Middle frontal gyrus (tissue), 1 donor: ENCODE data around the gene CACNA1C.

Experiments
- DNase-seq: peaks from one replicate; pipeline ENCODE4 v3.0.0-alpha.2; 2015; ENCODE audit warnings: low spot score; ENCODE audit errors: extremely low spot score

CACNA1C gene

GRCh38 chr12:2169489-2169888 is 116.7 kb downstream of the CACNA1C start:
- no peak for DNase-seq

- no peak for DNase-seq
These were observed 117.2 kb downstream of the CACNA1C start for GRCh38 chr12:2169940-2170339.

DNA sequence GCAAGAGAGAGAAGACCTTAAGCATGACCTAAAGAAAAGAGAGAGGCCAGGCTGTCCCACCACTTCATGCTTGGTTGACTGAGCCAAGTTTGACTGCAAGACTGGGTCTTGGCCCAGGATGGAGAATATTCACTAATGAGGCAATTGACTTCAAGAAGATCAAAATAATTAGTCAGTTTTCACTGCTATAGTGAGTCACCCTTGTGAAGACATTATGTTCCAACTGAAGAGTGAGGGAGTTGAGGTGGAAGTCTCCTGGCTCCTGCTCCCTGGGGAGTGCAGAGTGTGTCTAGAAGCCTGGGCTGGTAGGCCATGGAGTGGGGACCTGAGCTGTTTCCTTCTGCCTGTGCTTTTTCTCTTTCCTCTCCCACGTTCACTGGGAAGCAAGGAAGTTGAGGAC is 117.6 kb downstream of the CACNA1C start:
- DNase-seq, result no peak

GRCh38 chr12:2171672-2172426 is 119.1 kb downstream of the CACNA1C start:
- no peak for DNase-seq

DNA sequence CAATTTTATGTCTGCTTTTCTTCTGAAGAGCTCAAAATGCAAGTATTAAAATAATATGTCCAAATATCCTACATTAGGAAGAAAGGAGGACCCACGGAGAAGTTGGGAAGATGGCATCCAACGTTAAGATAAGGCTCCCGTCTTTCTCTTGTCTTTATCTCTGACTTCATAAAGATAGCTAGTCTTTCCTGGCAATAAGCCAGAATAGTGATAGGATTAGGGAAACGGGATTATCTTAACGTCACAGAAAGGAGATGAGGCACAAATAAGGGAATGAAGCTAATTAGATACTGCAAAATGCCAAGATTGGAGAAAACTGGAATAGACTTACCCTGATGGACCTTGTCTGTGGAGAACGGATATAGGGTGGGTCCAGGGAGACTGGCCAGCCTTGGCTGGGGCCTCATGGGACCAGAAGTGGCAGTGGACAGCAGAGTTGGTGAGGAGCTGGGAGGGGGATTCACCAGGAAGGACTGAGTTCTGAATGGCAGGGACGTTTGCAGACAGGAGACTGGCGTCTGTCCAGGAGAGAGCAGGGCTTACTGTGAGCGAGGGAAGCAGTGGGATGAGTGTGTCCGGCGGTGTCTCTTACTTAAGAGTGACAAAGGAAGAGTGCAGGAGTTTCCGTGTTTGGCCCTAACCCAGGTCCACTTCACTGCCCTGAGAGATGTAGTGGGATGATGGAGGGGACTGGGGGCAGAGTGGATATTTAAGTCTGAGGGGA is 119.9 kb downstream of the CACNA1C start:
- no peak for DNase-seq

DNA sequence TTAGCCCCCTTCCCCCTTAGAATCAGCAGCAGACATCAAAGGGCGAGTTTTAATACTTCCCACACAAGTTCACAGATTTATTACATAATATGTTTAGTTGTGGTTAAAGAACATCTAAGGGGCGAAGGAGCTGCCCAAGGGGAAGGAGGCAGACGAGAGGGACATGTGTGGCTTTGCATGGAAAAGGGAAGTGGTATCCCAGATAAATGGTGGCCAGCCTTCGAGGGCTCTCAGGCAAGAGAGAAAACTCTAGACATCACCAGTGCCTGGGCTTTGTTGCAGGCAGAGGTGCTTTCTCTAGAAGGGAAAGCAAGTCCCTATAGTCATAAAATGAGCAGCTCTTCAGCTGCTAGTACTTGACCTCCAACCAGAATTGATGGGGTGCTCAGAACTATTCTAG is 121.2 kb downstream of the CACNA1C start:
- no peak for DNase-seq

DNA sequence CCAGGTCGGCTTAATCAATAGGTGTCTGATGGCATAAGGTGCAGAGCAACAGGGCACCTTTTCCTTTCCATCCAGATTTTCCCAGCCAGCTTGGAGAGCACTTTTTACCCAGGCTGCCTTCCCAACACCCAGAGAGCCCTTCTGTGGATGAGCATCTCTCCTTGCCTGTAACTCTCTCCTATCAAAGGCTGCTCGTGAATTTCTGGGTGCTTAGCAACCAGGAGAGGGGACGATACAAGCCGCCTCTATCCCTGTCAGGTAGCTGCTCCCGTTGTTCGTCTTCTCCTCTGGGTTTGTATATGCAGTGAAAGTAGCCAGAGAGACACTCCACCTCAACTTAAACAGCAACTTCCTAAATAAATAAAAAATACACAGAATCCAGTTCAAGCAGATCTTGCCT is 124.2 kb downstream of the CACNA1C start:
- no peak for DNase-seq

GRCh38 chr12:2177751-2178150 is 125.0 kb downstream of the CACNA1C start:
- DNase-seq, result no peak

DNA sequence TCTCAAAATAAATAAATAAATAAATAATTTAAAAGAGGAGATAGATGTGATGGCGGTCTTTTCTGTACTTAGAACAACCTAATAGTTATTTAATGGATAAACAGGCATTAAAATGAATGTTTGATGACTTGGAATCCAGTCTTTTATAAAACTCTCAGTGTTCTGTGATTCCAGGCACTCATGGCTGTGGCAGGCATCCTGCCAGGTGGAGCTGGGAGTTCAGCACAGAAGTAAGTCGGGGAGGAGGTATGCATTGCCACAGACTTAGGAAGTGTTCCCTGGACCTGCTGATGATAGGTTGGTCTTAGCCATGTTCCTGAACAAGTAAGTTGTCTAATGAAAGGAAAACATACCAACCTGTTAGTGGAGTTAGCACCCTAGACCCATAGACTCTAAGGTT is 126.3 kb downstream of the CACNA1C start:
- no peak for DNase-seq

DNA sequence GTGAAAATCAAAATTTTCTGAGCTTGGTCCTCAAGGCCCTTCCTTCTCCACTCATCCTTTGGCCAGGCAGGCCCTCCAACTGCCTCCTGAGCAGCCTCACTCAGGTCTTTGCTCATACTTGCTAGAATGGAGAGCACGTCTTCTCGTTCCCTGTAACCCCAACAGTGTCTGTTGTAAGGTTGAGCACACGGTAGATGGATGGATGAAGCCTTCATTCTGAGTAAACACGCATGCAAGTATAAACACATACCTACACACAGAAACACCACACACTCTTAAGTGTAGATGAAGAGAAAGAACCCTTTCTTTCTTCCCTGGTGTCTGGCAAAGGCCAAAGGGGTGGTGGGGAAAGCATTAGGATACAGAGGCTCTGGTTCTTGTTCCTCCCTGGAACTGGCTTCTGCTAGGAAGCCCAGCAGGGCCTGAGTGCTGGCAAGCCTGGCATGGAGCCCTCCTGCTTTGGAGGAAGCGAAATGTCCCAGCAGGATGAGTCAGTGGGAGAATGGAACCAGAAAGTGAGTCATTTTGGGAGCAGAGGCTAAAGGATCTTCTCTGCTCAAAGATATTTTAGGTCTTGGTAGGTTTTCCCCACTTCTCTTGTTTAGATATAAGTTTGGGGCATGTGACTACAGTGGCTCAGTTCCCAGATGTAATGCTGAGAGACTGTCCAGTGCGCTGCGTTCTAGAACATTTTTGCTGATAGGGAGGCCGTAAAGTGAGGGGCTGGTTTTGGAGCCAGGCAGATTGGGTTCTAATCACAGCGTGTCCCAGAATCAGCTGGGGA is 127.4 kb downstream of the CACNA1C start:
- DNase-seq, result peak; percentile 59

- no peak for DNase-seq
These were observed 127.9 kb downstream of the CACNA1C start for GRCh38 chr12:2180737-2181082.

DNA sequence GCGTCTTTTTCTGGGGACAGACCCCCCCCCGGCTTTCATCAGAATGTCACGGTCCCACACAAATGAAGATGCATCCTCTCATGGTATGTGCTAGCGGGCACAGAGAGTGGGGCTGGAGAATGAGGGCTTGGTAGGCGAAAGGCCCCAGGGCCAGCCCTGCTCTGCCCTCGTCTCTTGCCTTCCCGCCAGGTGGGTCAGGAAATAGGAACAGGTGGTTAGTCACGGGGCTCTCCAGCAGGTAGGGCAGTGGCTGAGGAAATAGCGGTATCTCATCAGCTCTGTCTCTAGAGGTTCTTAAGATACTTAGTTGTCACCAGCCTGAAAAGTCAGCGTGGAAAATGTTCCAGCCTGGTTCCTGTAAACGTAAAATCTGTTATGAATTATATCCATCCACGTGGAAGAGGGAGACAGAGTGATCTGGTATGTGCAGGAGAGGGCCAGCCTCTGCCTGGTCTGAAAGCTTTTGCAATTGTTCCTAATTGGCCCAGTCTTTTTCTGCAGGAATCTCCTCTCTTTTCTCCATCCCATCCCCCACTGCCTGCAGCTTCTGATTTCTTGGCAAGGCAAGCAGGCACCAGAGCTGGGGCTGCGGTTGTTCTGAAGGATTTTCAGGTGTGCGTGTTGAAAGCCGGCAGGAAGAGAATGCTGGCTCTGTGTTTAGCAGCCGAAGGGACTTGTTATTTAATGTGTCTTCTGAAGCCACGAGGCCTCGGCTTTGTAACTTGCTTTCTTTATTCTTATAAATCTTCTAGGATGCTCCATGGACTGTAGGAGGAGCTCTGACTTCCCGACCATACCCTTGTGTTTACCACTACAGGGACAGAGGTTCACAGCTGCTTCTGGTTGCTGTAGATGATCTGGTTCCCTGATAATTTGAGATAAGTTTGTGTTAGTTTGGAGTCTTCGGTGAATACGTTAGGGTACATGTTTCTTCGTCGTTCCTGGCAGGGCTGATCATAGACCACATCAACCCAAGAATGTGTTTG is 131.1 kb downstream of the CACNA1C start:
- DNase-seq, result no peak

DNA sequence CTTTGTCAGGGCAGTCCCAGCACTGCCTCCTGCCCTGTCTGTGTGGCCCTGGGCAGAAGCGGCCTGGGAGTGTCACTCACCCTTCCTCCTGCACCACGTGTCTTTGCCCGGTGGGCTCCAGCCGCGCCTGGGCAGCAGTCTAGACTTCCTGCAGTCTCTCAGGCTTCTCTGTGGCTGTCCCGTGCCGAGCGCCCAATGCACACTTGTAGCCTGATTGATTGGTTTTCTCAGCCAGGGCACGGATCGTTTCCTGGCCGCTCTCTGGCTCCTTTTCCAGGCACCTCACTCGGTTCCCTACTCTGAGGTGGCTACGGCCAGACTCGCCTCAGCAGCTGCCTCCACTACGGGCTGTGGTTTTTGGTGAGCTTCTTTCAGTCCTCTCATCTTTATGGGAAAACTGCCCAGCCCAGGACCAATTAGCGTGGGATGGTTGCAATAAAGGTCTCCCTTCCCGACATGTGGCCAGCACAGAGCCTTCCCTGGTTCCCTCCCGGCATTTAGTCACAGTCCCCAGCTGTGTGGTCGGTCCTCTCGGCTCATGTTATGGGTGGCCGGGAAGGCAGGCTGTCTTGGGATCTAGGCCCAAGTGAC is 133.1 kb downstream of the CACNA1C start:
- DNase-seq, result no peak

- DNase-seq, result no peak
These were observed 134.6 kb downstream of the CACNA1C start for GRCh38 chr12:2187195-2187945.

DNA sequence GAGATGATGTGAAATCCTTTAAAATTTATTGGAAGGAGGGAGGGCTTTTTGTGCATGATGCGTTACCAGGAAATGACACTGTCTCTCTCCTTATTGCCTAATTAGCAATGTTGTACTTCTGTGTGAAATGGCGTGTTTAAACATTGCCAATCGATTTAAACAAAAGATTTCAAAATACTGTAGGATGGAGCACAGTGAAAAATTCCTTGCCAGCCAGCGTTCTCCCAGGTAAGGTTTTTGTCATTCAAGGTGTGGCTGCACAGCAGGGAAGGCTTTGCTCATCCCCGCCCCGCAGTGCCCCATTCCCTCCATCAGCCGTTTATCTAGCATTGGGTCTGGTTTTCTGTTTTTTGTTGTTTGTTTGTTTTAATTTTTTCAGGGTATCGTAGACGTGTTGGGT is 137.3 kb downstream of the CACNA1C start:
- no peak for DNase-seq

DNA sequence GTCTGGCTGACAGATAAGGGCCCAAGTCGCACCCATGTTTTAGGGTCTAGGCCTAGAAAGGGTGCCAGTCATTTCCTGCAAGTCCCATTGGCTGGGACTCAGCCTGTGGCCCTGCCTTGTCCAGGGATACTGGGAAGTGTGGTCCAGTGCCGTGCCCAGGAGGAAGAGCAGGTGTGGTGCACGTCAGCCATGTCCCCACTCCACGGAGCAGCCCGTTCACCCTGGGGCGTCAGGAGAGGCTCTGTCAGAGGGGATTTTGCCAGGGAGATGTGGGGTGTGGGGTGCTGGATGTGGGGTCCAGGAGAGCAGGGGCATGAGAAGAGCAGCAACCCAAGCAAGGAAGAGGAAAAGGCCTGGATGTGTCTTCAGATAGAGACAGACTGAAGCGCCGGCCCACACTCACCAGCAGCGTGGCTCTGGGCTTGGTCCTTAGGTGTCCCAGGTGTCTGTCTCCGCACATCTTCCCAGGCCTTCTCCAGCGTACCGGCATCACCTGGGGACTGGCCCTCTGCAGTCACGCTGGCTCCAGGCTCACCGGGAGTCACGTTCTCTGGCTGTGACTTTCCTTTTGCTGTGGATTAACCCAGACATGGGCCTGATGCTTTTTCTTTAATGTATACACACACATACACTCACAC is 138.2 kb downstream of the CACNA1C start:
- DNase-seq, result no peak

DNA sequence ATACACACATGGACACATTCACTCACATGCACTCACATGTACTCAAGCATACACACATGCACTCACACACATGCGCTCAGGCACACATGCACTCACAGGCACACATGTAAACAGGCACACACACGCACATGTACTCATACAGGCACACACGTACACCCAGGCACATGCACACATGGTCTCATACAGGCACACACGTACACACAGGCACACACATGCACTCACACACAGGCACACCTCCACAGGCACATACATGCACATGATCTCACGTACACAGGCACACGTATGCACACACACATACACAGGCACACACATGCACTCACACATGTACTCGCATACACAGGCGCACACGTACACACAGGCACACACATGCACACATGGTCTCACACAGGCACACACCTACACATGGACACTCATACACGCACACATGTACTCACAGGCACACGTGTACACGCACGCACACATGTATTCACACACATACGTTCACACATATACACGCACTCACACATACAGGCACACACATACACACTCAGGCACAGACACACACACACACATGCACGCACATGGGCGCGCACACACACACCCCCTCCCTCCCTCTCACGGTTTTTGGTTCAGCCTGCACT is 138.9 kb downstream of the CACNA1C start:
- DNase-seq, result no peak

GRCh38 chr12:2192231-2192630 is 139.4 kb downstream of the CACNA1C start:
- no peak for DNase-seq

GRCh38 chr12:2194060-2194459 is 141.3 kb downstream of the CACNA1C start:
- no peak for DNase-seq
